ENCODE measurements around the gene TCF25. TPM values are rescaled to one million over a fixed set of nuclear protein-coding genes. Genes with fewer than 3 reads are reported as not detected.
A peak's percentile ranks its signal among the peaks of the same experiment; 100 is the strongest.

TCF25 gene
- total and polyA plus RNA-seq, 5 donors: 73.5 to 137 (median 101) TPM

DNA sequence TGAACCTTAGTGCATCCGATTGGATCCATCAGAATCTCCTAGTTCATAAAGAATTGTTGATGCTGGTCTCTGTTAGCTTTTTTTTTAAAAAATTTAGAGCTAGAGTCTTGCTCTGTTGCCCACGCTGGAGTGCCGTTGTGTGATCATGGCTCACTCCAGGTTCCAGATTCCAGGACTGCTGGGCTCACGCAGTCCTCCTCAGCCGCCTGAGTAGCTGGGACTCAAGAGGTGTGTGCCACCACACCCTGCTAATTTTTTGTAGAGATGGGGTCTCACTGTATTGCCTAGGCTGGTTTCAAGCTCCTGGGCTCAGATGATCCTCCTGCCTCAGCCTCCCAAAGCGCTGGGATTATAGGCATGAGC lies 8.0 kb downstream of the TCF25 start:
- DNase-seq (peak in 1 of 3 donors; percentile 3), ATAC-seq (no peak)
- Histone ChIP-seq H3K27ac (ENCODE audit: low read length) (no peak overlapping the region), H3K9me3 (ENCODE audit: control insufficient read depth, low read length) (no peaks in the 10 kb centered on the region), H3K27me3 (ENCODE audit: control insufficient read depth, insufficient read depth) (no peaks in the 10 kb centered on the region), H3K4me1 (ENCODE audit: control insufficient read depth, insufficient read depth, low read length) (no peaks in the 10 kb centered on the region), H3K4me3 (ENCODE audit: low read length) (no peak overlapping the region)
- intact Hi-C loops (cut with DNase I): no loop called here
- WGBS: 88% methylated on average over 6 of the region's 6 CpGs

DNA sequence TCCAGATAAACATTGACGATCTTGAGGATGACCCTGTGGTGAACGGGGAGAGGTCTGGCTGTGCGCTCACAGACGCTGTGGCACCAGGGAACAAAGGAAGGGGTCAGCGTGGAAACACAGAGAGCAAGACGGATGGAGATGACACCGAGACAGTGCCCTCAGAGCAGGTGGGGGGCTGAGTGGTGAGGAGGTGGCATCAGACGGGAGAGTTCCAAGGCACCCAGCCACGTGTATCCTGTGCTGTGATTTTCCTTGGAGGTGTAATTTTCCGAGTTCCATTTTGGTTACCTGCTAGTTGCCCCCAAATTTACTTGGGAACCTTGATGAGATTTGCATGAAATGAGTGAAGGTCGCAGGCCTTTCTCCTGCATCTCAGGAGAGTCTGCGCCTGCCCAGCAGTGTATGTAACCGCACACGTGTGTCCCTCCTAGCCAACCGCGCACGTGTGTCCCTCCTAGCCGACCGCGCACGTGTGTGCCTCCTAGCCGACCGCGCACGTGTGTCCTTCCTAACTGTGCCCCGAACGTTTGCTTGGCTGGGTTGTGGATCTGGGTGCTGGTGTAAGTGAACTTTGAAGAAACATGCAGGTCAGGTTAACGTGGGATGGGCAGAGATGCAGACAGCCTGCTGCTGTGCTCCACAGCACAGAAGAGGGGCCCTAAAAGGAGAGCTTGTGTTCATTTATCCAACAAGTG lies 10.1 kb downstream of the TCF25 start:
- WGBS: 88% methylated on average over 28 of the region's 28 CpGs
- ATAC-seq: peak in 1 of 2 donors; percentile 32
- intact Hi-C loops (cut with DNase I): no loop called here

DNA sequence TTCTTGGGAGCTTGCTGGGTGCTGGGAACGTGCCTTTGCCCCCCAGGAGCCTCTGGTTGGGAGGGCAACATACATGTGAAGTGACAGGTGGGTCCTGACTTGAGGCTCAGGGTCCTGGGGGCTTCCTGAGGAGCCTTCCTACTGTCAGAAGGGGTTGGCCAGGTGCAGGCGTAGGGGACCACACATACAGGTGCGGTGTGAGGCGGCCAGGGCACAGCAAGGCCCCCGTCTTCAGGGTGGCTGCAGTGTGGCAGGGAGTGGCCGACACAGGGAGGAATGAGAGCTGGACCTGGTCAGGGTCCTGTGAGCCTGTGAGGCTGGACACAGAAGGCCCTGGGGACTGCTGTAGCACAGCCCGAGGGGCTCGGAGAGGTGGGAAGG lies 10.6 kb downstream of the TCF25 start:
- no peak overlapping the region for H3K4me3 ChIP-seq (ENCODE audit: low read length)
- H3K4me1 ChIP-seq (ENCODE audit: control insufficient read depth, insufficient read depth, low read length): no peaks in the 10 kb centered on the region
- H3K27me3 ChIP-seq (ENCODE audit: control insufficient read depth, insufficient read depth): no peaks in the 10 kb centered on the region
- peak in 1 of 3 donors; percentile 37 for DNase-seq
- H3K9me3 ChIP-seq (ENCODE audit: control insufficient read depth, low read length): no peaks in the 10 kb centered on the region
- WGBS: 92% methylated on average over 8 of the region's 8 CpGs
- ATAC-seq: peak; percentile 27 to 39
- intact Hi-C loops (cut with DNase I): no loop called here
- no peak overlapping the region for H3K27ac ChIP-seq (ENCODE audit: low read length)

More for the DNA sequence above, 10.1 kb downstream of the TCF25 start:
- no peak overlapping the region for H3K4me3 ChIP-seq (ENCODE audit: low read length)
- DNase-seq: peak in 1 of 3 donors; percentile 18
- no peaks in the 10 kb centered on the region for H3K9me3 ChIP-seq (ENCODE audit: control insufficient read depth, low read length)
- no peak overlapping the region for H3K27ac ChIP-seq (ENCODE audit: low read length)
- no peaks in the 10 kb centered on the region for H3K4me1 ChIP-seq (ENCODE audit: control insufficient read depth, insufficient read depth, low read length)
- H3K27me3 ChIP-seq (ENCODE audit: control insufficient read depth, insufficient read depth): no peaks in the 10 kb centered on the region

DNA sequence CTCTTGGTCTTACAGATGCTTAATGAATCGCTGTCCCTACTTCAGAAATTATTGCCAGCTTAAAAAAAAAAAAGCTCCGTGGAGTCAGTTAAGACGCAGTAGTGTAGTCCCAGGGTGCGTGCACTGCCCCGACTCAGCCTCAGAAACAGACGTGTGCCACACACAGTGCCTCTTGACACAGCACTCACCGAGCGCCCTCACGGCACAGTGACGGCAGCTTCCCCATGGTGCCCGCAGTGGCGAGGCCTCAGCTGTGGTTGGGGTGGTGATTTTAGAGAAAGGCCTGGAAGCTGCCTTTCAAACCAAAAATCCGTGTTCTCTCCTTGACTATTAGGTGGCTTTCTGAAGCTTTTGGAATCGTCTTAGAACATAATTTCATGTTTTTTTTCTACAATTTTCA lies 13.9 kb downstream of the TCF25 start:
- Histone ChIP-seq H3K27ac (ENCODE audit: low read length) (no peak overlapping the region), H3K4me1 (ENCODE audit: control insufficient read depth, insufficient read depth, low read length) (no peaks in the 10 kb centered on the region), H3K9me3 (ENCODE audit: control insufficient read depth, low read length) (no peaks in the 10 kb centered on the region), H3K27me3 (ENCODE audit: control insufficient read depth, insufficient read depth) (no peaks in the 10 kb centered on the region), H3K4me3 (ENCODE audit: low read length) (no peak overlapping the region)
- ATAC-seq (no peak), DNase-seq (peak in 1 of 3 donors; percentile 35)
- WGBS: 94% methylated on average over 14 of the region's 14 CpGs
- intact Hi-C loops (cut with DNase I): no loop called here

GRCh38 chr16:89890200-89890599 lies 16.8 kb downstream of the TCF25 start:
- Histone ChIP-seq H3K27me3 (ENCODE audit: control insufficient read depth, insufficient read depth) (no peaks in the 10 kb centered on the region), H3K4me3 (ENCODE audit: low read length) (no peak overlapping the region), H3K9me3 (ENCODE audit: control insufficient read depth, low read length) (no peaks in the 10 kb centered on the region), H3K27ac (ENCODE audit: low read length) (no peak overlapping the region), H3K4me1 (ENCODE audit: control insufficient read depth, insufficient read depth, low read length) (no peaks in the 10 kb centered on the region)
- WGBS: 83% methylated on average over 9 of the region's 9 CpGs
- DNase-seq (no peak), ATAC-seq (no peak)
- intact Hi-C loops (cut with DNase I): no loop called here

- peak in 1 of 3 donors; percentile 67 for DNase-seq
- WGBS: 75% methylated on average over 16 of the region's 16 CpGs
- H3K4me1 ChIP-seq (ENCODE audit: control insufficient read depth, insufficient read depth, low read length): no peaks in the 10 kb centered on the region
- H3K27ac ChIP-seq (ENCODE audit: low read length): no peak overlapping the region
- ATAC-seq: peak in 1 of 2 donors; percentile 14
- H3K4me3 ChIP-seq (ENCODE audit: low read length): no peak overlapping the region
- intact Hi-C loops (cut with DNase I): no loop called here
- no peaks in the 10 kb centered on the region for H3K27me3 ChIP-seq (ENCODE audit: control insufficient read depth, insufficient read depth)
- H3K9me3 ChIP-seq (ENCODE audit: control insufficient read depth, low read length): no peaks in the 10 kb centered on the region
These were observed 17.7 kb downstream of the TCF25 start for GRCh38 chr16:89890886-89891657.

DNA sequence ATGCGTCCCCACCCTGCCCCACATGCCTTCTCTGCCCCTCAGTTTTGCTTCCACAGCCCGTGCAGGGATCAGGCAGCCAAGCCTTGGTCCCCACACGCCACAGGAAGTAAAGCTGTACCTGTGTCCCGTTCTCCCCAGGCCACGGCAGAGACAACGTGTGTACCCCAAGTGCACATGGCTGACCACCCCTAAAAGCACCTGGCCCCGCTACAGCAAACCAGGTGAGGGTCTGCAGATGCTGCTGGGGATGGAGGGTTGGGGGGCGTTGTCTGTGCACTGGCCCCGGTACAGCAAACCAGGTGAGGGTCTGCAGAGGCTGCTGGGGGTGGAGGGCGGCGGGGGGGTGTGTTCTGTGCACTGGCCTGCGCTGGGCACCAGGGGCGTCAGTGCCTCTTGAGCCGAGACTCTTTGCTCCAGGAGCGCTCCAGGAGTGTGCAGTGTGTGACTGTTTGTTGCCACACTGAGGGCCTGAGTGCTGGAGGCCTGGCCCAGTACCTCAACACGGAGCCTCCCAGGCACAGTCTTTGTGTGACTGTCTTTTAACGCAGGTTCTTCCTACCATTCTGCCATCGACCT lies 18.8 kb downstream of the TCF25 start:
- intact Hi-C loops (cut with DNase I): no loop called here
- DNase-seq: peak in 1 of 3 donors; percentile 24
- Histone ChIP-seq H3K27me3 (ENCODE audit: control insufficient read depth, insufficient read depth) (no peaks in the 10 kb centered on the region), H3K9me3 (ENCODE audit: control insufficient read depth, low read length) (no peaks in the 10 kb centered on the region), H3K4me1 (ENCODE audit: control insufficient read depth, insufficient read depth, low read length) (no peaks in the 10 kb centered on the region), H3K27ac (ENCODE audit: low read length) (no peak overlapping the region), H3K4me3 (ENCODE audit: low read length) (no peak overlapping the region)
- no peak for ATAC-seq
- 92% methylated on average over 18 of the region's 18 CpGs for WGBS

DNA sequence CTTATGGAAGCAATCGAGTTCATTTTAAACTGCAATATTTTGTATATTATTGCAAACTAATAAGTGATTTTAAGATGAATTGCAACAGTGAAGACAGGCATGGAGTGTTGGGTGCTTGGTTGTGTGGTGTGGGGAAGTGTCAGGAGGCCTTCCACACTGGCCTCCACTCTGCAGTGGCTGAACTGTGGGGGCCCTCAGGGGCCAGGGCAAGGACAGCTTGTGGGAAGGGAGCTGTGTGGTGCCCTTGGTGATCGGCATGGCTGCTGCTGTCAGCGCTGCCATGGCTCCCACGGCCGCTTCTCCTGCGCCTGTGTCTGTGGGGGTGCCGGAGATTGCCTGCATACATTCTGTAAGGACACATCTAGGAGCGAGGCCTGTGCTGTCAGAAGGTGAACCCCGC lies 19.2 kb downstream of the TCF25 start:
- no peak overlapping the region for H3K27ac ChIP-seq (ENCODE audit: low read length)
- H3K4me3 ChIP-seq (ENCODE audit: low read length): no peak overlapping the region
- no peaks in the 10 kb centered on the region for H3K4me1 ChIP-seq (ENCODE audit: control insufficient read depth, insufficient read depth, low read length)
- H3K9me3 ChIP-seq (ENCODE audit: control insufficient read depth, low read length): no peaks in the 10 kb centered on the region
- intact Hi-C loops (cut with DNase I): no loop called here
- H3K27me3 ChIP-seq (ENCODE audit: control insufficient read depth, insufficient read depth): no peaks in the 10 kb centered on the region
- ATAC-seq (no peak), DNase-seq (peak in 1 of 3 donors; percentile 28)
- 94% methylated on average over 9 of the region's 9 CpGs for WGBS

- no peaks in the 10 kb centered on the region for H3K4me1 ChIP-seq (ENCODE audit: control insufficient read depth, insufficient read depth, low read length)
- peak; percentile 20 to 22 for ATAC-seq
- no peaks in the 10 kb centered on the region for H3K9me3 ChIP-seq (ENCODE audit: control insufficient read depth, low read length)
- no peak overlapping the region for H3K4me3 ChIP-seq (ENCODE audit: low read length)
- H3K27ac ChIP-seq (ENCODE audit: low read length): no peak overlapping the region
- no peaks in the 10 kb centered on the region for H3K27me3 ChIP-seq (ENCODE audit: control insufficient read depth, insufficient read depth)
- intact Hi-C loops (cut with DNase I): no loop called here
- DNase-seq: peak in 2 of 3 donors; percentile 19 to 62
- WGBS: 93% methylated on average over 45 of the region's 45 CpGs
These were observed 20.5 kb downstream of the TCF25 start for GRCh38 chr16:89893642-89894548.

- Histone ChIP-seq H3K4me3 (ENCODE audit: low read length) (no peak overlapping the region), H3K27ac (ENCODE audit: low read length) (no peak overlapping the region), H3K27me3 (ENCODE audit: control insufficient read depth, insufficient read depth) (no peaks in the 10 kb centered on the region), H3K4me1 (ENCODE audit: control insufficient read depth, insufficient read depth, low read length) (no peaks in the 10 kb centered on the region), H3K9me3 (ENCODE audit: control insufficient read depth, low read length) (no peaks in the 10 kb centered on the region)
- DNase-seq (peak in 1 of 3 donors; percentile 13), ATAC-seq (no peak)
- WGBS: 94% methylated on average over 26 of the region's 26 CpGs
- intact Hi-C loops (cut with DNase I): no loop called here
These were observed 22.3 kb downstream of the TCF25 start for GRCh38 chr16:89895482-89896250.
